HG03280 (cell line): Measurements from ENCODE around the gene KRT16.
"Not testable (repeated sequence)": the region's sequence is repeated elsewhere in the genome, so short reads cannot be mapped to it uniquely, and the experiment has no call there.

Experiments
- ATAC-seq: cut with Tn5 transposase; IDR thresholded peaks from one replicate; pipeline ENCODE4 v1.9.1; 2021; ENCODE audit warnings: mild to moderate bottlenecking, moderate library complexity; ENCODE audit not compliant: unreplicated experiment

KRT16 gene

GRCh38 chr17:41628621-41629255 lies 16.2 kb upstream of the KRT16 start:
- not testable (repeated sequence) for ATAC-seq

- not testable (repeated sequence) for ATAC-seq
Measured at GRCh38 chr17:41628073-41628370, 15.5 kb upstream of the KRT16 start.

GRCh38 chr17:41627316-41628072 lies 14.9 kb upstream of the KRT16 start:
- no peak for ATAC-seq

GRCh38 chr17:41626914-41627295 lies 14.3 kb upstream of the KRT16 start:
- ATAC-seq: not testable (repeated sequence)

- not testable (repeated sequence) for ATAC-seq
Measured at GRCh38 chr17:41626028-41626913, 13.7 kb upstream of the KRT16 start.

- ATAC-seq: no peak
Measured at GRCh38 chr17:41625602-41626001, 13.0 kb upstream of the KRT16 start.

GRCh38 chr17:41624208-41625101 lies 11.9 kb upstream of the KRT16 start, which contains the start of gene KRT17:
TSS of gene KRT17 (minus strand) at chr17:41624575. CDS start at chr17:41624509, 66 bp downstream.
- no peak for ATAC-seq

GRCh38 chr17:41623184-41623861 lies 10.8 kb upstream of the KRT16 start:
- not testable (repeated sequence) for ATAC-seq

- ATAC-seq: not testable (repeated sequence)
Measured at GRCh38 chr17:41622340-41623183, 10.0 kb upstream of the KRT16 start.

GRCh38 chr17:41621916-41622315 lies 9.3 kb upstream of the KRT16 start:
- ATAC-seq: no peak

GRCh38 chr17:41621435-41621817 lies 8.9 kb upstream of the KRT16 start:
- ATAC-seq: not testable (repeated sequence)

- no peak for ATAC-seq
Measured at GRCh38 chr17:41620583-41621434, 8.2 kb upstream of the KRT16 start.

GRCh38 chr17:41619927-41620582 lies 7.5 kb upstream of the KRT16 start:
- ATAC-seq: not testable (repeated sequence)

- ATAC-seq: no peak
Measured at GRCh38 chr17:41619036-41619926, 6.7 kb upstream of the KRT16 start.

GRCh38 chr17:41618341-41619035 lies 5.9 kb upstream of the KRT16 start:
- ATAC-seq: no peak

GRCh38 chr17:41617698-41618097 lies 5.1 kb upstream of the KRT16 start:
- ATAC-seq: no peak
